Measurements from ENCODE around the gene CNOT11.
"Not testable (repeated sequence)": the region's sequence is repeated elsewhere in the genome, so short reads cannot be mapped to it uniquely, and the experiment has no call there.

The CNOT11 gene

GRCh38 chr2:101310090-101310833 lies 57.6 kb downstream of the CNOT11 start:
- DNase-seq (ENCODE audit: low spot score) = no peak

- no peak for DNase-seq (ENCODE audit: low spot score)
Observed at GRCh38 chr2:101310834-101311695, 58.4 kb downstream of the CNOT11 start.

GRCh38 chr2:101311696-101312017 lies 59.0 kb downstream of the CNOT11 start:
- DNase-seq (ENCODE audit: low spot score) = no peak

- DNase-seq (ENCODE audit: low spot score) = not testable (repeated sequence)
Observed at GRCh38 chr2:101316568-101316967, 63.9 kb downstream of the CNOT11 start.

Data from HuH-7 (cell line).